ENCODE results near the gene LDHB.
A peak's percentile ranks its signal among the peaks of the same experiment; 100 is the strongest.
"Not testable (repeated sequence)": the region's sequence is repeated elsewhere in the genome, so short reads cannot be mapped to it uniquely, and the experiment has no call there.

LDHB gene

DNA sequence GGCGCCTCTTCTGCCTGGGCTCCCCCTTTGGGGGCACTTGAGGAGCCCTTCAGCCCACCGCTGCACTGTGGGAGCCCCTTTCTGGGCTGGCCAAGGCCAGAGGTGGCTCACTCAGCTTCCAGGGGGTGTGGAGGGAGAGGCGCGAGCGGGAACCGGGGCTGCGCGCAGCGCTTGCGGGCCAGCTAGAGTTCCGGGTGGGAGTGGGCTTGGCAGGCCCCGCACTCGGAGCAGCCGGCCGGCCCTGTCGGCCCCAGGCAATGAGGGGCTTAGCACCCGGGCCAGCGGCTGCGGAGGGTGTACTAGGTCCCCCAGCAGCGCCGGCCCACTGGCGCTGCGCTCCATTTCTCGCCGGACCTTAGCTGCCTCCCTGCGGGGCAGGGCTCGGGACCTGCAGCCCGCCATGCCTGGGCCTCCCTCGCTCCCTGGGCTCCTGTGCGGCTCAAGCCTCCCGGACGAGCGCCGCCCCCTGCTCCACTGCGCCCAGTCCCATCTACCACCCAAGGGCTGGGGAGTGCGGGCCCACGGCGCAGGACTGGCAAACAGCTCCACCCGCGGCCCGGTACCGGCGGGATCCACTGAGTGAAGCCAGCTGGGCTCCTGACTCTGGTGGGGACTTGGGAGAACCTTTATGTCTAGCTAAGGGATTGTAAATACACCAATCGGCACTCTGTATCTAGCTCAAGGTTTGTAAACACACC lies 3.9 kb upstream of the LDHB start:
- DNase-seq, result not testable (repeated sequence)

GRCh38 chr12:21659383-21659782 lies 1.7 kb upstream of the LDHB start:
- no peak for DNase-seq

- DNase-seq, result peak; percentile 42 to 51
These were observed 727 bp downstream of the LDHB start for GRCh38 chr12:21656905-21657325.

GRCh38 chr12:21655591-21655990 lies 2.1 kb downstream of the LDHB start:
- no peak for DNase-seq

DNA sequence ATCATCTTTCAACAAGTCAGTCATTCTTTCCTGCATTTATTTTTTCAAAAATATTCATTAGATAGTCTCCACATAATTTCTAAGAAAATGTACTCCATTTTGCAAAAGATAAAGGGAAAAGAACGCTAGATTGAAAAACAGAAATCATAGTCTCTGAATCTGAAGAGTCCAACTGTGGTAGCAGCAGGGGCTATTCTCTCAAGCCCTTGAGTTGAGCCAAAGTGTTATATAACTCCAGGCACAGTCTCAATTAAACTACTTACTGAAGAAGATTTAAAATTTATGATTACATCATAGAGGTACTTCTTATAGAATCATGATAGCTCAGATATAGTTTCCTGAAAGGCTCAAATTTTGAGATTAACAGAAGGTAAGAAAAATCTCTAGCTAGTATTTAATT lies 5.8 kb downstream of the LDHB start:
- DNase-seq, result no peak

DNA sequence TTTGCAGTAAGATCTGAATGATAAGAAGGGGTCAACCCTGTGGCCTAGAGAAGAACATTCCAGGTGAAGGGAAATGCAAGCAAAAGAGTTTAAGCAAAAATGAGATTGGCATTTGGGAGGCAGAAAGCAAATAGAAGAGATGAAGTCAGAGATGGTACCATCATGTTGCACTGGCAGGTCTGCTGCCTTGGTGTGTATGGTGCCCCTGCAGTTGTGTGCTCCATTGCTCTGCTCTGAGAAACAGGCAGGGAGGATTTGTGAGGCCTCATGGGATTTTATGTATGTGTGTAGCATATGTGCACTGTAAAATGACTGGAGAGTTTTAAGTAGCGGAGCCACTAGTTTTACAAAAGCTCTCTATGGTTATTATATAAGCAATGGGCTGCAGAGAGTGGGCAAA lies 6.6 kb downstream of the LDHB start:
- DNase-seq, result no peak

- no peak for DNase-seq
These were observed 8.6 kb downstream of the LDHB start for GRCh38 chr12:21649034-21649433.

GRCh38 chr12:21648378-21648777 lies 9.3 kb downstream of the LDHB start:
- DNase-seq, result no peak

GRCh38 chr12:21647179-21647578 lies 10.5 kb downstream of the LDHB start:
- DNase-seq, result no peak

GRCh38 chr12:21645041-21645500 lies 12.6 kb downstream of the LDHB start:
- DNase-seq, result not testable (repeated sequence)

GRCh38 chr12:21644516-21644915 lies 13.1 kb downstream of the LDHB start:
- no peak for DNase-seq

DNA sequence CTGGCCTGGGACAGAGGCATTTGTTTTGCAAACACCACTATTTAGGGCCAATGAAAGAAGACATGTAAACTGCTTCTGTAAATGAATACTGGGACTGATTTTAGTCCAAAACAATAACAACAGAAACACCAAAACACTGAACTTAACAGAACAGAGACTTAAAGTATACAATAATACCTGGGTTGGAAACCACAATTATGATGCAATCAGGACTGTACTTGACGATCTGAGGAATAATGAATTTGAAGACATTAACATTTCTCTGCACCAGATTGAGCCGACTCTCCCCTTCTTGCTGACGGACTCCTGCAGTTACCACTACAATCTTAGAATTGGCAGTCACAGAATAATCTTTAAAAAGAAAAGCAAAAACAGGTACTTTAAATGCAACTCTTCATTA lies 13.9 kb downstream of the LDHB start:
- DNase-seq, result no peak

DNA sequence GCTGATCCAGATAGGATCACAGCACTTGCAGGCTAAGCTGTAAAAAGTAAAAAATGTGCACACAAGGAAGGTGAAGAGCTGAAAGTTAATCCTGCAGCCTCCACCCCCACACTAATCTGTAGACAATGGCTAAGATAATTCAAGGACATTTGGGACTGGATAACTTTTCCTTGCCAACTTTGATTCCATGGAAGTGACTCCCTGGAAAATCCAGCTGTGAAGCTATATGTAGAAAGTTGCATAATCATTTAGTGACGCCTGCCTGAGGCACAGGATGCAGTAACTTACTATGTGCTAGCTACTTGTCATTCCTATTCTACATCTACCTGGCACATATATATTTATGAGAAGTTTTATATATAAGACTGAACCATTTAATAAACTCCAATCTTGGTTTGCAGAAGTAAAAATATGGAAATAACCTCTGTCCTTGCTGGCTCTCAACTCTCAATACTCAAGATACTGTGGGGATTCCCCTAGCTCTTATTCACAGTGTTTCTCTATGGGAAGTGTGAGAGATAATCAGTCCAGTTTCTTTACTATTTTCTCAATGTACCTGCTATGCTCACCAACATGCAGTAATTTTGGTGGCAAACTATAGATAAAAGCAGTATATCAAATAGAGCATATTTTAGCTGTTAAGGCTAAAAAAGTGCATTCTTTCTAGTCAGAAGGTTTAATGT lies 14.8 kb downstream of the LDHB start:
- no peak for DNase-seq

- no peak for DNase-seq
These were observed 19.4 kb downstream of the LDHB start for GRCh38 chr12:21638054-21638891.

DNA sequence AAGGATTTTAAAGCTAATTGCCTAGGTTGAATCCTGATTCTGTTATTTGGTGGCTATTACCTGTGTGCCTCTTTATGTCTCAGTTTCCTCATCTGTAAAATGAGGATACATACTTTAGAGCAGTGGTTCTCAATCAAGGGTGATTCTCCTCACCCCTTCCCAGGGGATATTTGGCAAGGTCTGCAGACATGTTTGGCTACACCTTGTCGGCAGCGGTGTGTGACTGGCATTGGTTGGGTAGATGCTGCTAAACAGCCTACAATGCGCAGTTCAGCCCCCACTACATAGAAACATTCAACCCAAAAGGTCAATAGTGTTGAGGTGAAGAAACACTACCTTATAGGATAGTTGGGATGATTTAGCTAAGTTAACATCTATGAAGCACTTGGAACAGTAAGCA lies 23.4 kb downstream of the LDHB start:
- no peak for DNase-seq

DNA sequence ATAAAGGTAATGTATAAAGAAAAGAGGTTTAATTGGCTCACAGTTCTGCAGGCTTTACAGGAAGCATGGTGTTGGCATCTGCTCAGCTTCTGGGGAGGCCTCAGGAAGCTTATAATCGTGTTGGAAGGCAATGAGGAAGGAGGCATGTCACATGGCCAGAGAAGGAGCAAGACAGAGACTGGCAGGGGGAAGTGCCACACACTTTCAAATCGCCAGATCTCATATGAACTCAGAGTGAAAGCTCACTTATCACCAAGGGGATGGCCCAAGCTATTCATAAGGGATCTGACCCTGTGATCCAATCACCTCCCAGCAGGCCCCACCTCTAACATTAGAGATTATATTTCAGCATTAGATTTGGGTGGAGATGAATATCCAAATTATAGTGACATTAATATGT lies 26.3 kb downstream of the LDHB start:
- DNase-seq, result no peak

DNA sequence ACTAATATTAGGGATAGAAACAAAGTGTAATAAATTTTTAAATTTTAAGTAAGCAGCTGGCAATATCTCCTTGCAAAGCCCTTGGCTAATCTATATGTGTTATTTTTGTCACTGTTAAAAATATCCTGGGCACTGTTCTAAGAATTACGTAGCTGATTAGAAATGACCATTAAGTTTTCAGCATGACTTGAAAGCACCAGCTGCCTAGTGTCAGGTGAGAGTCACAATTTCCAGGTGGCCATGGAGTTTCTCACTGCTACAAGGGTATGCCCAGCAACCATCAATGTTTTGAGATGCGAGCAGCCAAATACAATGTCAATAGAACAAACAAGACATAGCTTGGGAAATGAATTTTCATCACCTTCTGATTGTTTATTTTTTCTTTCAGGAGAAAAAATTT lies 29.7 kb downstream of the LDHB start:
- no peak for DNase-seq

DNA sequence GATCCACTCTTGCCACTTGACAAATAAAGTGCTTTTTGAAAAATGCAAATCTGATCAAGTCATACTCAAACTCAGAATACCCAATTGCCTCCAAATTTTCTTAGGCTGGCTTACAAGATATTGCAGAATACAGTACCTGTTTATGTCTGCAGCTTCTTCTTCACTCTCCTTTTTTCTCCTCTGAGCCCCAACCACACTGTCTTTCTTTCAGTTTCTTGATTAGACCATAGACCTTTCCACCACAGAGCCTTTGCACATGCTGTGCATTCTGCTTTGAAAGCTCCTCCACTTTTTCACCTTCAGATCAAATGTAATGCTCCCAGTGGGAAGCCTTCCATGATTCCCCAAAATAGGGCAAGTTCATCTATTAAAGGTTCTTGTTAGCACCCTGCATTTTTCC lies 39.1 kb downstream of the LDHB start:
- no peak for DNase-seq

- no peak for DNase-seq
These were observed 40.6 kb downstream of the LDHB start for GRCh38 chr12:21617030-21617429.

GRCh38 chr12:21615431-21615830 lies 42.2 kb downstream of the LDHB start:
- DNase-seq, result peak; percentile 15 to 38

DNA sequence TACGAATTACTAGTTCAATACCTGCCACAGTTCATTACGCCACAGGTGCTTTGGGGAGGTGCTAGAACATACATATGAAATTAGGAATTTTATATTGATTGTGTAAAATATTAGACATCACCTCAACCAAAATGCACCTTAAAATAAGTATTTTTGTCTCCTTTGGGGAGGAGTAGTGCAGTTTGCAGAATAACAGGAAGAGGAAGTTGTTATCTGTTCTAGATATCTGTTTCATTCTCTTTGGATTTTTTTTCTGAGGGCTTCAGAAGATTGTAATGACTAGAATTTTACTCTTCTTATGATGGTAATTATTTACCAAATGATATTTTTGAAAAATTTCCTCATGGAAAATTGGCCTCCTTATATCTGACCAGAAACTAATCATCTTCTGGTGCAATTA lies 43.1 kb downstream of the LDHB start:
- no peak for DNase-seq

DNA sequence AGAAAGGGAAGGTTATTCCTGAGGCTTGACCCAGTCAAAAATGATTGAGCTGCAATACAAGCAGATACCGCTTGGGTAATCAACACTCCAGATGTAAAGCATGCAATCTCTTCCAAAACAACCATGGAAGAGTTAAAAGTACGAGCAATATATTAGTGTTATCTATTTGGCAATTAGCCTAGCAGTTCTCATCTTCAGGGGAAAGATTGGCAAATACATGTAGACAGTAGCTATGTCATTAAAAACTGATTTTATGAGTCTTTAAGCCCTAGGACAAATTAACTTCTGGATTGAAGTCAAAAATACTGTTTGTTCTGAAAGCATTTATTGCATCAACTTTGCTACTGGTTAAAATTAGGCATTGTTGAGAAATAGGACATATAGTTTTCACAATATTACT lies 43.7 kb downstream of the LDHB start:
- no peak for DNase-seq

- DNase-seq, result no peak
These were observed 49.4 kb downstream of the LDHB start for GRCh38 chr12:21608196-21608595.

DNA sequence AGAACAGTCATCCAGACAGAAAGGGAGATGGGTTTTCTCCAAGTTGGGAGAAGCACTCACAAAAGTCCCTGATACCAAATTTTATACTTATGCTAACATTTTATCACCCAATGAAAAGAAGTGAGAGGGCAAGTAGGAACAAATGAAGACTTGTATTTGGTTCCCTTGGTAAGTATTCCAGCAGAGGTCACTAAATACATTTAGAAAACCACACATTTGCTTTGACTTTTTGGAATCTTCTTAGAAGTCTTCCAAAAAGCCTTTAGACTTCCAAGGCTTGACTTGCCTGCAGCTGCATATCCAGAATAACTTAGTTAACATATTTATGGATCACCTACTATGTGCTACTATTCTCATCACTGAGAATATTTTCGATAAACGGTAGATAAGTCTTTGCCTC lies 49.9 kb downstream of the LDHB start:
- DNase-seq, result no peak

Measured in activated CD4-positive, alpha-beta T cell treated with anti-CD3 and anti-CD28 coated beads for 4 hours (primary cell).